A673 (cell line): Measurements from ENCODE around the gene CORO2A. TPM values are rescaled to one million over a fixed set of nuclear protein-coding genes. Genes with fewer than 3 reads are reported as not detected.

Experiments used
- BruUV-seq: library from RNA; stranded (reverse); fragments of 400-500 nt; replicated peaks from 2 replicates; lab custom pipeline; 2021; lab: Mats Ljungman, UMichigan
- CTCF ChIA-PET: fragments of 300-600 bp; sonication (Branson Sonifier 250); formaldehyde crosslinking; loops from one replicate; lab custom pipeline; 2022; ENCODE audit warnings: antibody characterized with exemption; lab: Charles Lee
- POLR2A ChIA-PET: fragments of 300-600 bp; sonication (Branson Sonifier 250); formaldehyde crosslinking; loops from one replicate; lab custom pipeline; 2022; ENCODE audit warnings: antibody characterized with exemption; ENCODE audit not compliant: low non-redundant PET; lab: Charles Lee
- DNase-seq: peaks from one replicate; pipeline ENCODE4 v3.0.0-alpha.2; 2015; ENCODE audit warnings: low spot score
- H3K27ac ChIP-seq: fragments of 200-600 bp; sonication (generic); 2 replicates; pipeline ENCODE4 v1.5.1; 2016; ENCODE audit warnings: mixed run types, low read depth, mild to moderate bottlenecking, mixed read lengths, antibody characterized with exemption, low read length; ENCODE audit not compliant: poor library complexity, severe bottlenecking
- H3K27me3 ChIP-seq: fragments of 200-600 bp; sonication (generic); replicated peaks from 2 replicates; pipeline ENCODE4 v1.6.1; 2017; ENCODE audit warnings: mixed run types, low read depth, mild to moderate bottlenecking, mixed read lengths, antibody characterized with exemption, low read length; ENCODE audit not compliant: insufficient read depth, poor library complexity
- H3K36me3 ChIP-seq: fragments of 200-600 bp; sonication (generic); 2 replicates; pipeline ENCODE4 v1.6.1; 2016; ENCODE audit warnings: mixed run types, mild to moderate bottlenecking, mixed read lengths, antibody characterized with exemption, low read length; ENCODE audit not compliant: insufficient read depth, poor library complexity, severe bottlenecking
- H3K4me1 ChIP-seq: fragments of 200-600 bp; sonication (generic); 2 replicates; pipeline ENCODE4 v1.6.1; 2017; ENCODE audit warnings: mixed run types, mild to moderate bottlenecking, mixed read lengths, antibody characterized with exemption, low read length; ENCODE audit not compliant: insufficient read depth, poor library complexity, severe bottlenecking
- H3K4me3 ChIP-seq: fragments of 200-600 bp; sonication (generic); 2 replicates; pipeline ENCODE4 v1.5.1; 2016; ENCODE audit warnings: low read depth, mixed run types, mild to moderate bottlenecking, mixed read lengths, low read length; ENCODE audit not compliant: poor library complexity, severe bottlenecking
- H3K9me3 ChIP-seq: fragments of 200-600 bp; sonication (generic); 2 replicates; pipeline ENCODE4 v1.6.1; 2016; ENCODE audit warnings: mixed run types, low read depth, mild to moderate bottlenecking, mixed read lengths, antibody characterized with exemption, low read length; ENCODE audit not compliant: poor library complexity, severe bottlenecking
- EZH2 ChIP-seq: fragments of 200-600 bp; sonication (generic); IDR thresholded peaks from 2 replicates; pipeline ENCODE4 v1.6.1; 2017; ENCODE audit warnings: borderline replicate concordance, low read depth, mild to moderate bottlenecking, mixed read lengths, antibody characterized with exemption, low read length; ENCODE audit not compliant: poor library complexity, severe bottlenecking
- intact Hi-C: fragments of 100-400 bp; cut with micrococcal nuclease; formaldehyde crosslinking; loops from one replicate; pipeline ENCODE4 v1.10.0; 2022; ENCODE audit not compliant: unreplicated experiment
- total RNA-seq: library from RNA; stranded (reverse); gene quantifications from 2 replicates; pipeline ENCODE4 v1.2.3, GENCODE V29; 2021
- TF ChIP-seq, protein P1 (sequence below): fragments of 300-800, 200-600 bp; sonication (generic); conservative IDR thresholded peaks from 2 replicates; pipeline ENCODE4 v1.5.1; 2017; ENCODE audit warnings: low read depth, mild to moderate bottlenecking, antibody characterized with exemption, low read length, moderate library complexity, mixed read lengths

Gene CORO2A
- total RNA-seq, 1 experiment from 2014 or later: 0.52 TPM

DNA sequence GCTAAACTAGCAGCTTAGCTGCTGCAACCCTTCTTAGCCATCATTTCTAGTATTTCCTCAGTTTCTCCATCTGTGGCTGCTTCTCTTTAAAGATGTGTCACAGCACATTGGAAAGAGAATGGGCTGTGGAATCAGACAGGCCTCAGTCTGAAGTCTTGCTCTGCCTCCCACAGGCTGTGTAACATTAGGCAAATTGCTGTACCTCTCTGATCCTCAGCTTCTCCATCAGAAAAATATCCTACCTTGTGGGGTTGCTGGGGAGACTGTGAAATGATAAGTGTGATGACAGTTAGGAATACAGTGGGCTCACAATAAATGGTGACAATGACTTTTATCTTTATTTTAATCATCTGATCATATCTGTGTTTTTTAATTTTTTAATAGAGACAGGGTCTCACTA, 55.9 kb downstream of the CORO2A start:
- BruUV-seq: no TSS peak
- ChIA-PET CTCF (no interaction called here), POLR2A (no interaction called here)
- Histone ChIP-seq H3K27me3 (no peaks in the 10 kb centered on the region), H3K9me3 (no peaks in the 10 kb centered on the region), H3K27ac (no peak overlapping the region), H3K36me3 (no peaks in the 10 kb centered on the region), H3K4me1 (no peaks in the 10 kb centered on the region), H3K4me3 (no peak overlapping the region)
- TF ChIP-seq, protein P1, sequence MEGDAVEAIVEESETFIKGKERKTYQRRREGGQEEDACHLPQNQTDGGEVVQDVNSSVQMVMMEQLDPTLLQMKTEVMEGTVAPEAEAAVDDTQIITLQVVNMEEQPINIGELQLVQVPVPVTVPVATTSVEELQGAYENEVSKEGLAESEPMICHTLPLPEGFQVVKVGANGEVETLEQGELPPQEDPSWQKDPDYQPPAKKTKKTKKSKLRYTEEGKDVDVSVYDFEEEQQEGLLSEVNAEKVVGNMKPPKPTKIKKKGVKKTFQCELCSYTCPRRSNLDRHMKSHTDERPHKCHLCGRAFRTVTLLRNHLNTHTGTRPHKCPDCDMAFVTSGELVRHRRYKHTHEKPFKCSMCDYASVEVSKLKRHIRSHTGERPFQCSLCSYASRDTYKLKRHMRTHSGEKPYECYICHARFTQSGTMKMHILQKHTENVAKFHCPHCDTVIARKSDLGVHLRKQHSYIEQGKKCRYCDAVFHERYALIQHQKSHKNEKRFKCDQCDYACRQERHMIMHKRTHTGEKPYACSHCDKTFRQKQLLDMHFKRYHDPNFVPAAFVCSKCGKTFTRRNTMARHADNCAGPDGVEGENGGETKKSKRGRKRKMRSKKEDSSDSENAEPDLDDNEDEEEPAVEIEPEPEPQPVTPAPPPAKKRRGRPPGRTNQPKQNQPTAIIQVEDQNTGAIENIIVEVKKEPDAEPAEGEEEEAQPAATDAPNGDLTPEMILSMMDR: no peak
- no peak for TF ChIP-seq EZH2
- DNase-seq: no peak
- intact Hi-C loops: no loop called here

DNA sequence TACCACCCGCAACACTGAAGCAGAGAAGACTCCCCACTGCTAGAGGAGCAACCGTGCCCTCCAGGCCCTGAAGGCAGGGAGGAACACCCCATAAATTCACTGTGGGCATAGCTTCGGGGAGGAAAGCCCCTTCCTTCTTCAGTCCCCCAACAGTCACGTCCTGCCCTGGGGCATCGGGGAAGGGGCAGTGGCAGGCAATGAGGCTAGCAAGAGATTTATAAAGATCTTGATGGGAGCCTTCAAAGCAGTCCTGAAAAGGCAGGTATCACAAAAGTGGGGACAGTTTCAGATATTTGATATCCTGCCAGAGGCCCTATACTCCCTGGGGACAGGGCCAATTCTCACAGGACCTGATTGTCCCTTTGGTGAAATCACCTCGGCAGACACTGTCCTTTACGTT, 56.5 kb downstream of the CORO2A start:
- DNase-seq: no peak
- no peak overlapping the region for H3K4me3 ChIP-seq
- TF ChIP-seq, protein P1: no peak
- no peak for TF ChIP-seq EZH2
- H3K4me1 ChIP-seq: no peaks in the 10 kb centered on the region
- BruUV-seq: no TSS peak
- H3K36me3 ChIP-seq: no peaks in the 10 kb centered on the region
- H3K9me3 ChIP-seq: no peaks in the 10 kb centered on the region
- POLR2A ChIA-PET: no interaction called here
- intact Hi-C loops: no loop called here
- no peak overlapping the region for H3K27ac ChIP-seq
- CTCF ChIA-PET: no interaction called here
- H3K27me3 ChIP-seq: no peaks in the 10 kb centered on the region

DNA sequence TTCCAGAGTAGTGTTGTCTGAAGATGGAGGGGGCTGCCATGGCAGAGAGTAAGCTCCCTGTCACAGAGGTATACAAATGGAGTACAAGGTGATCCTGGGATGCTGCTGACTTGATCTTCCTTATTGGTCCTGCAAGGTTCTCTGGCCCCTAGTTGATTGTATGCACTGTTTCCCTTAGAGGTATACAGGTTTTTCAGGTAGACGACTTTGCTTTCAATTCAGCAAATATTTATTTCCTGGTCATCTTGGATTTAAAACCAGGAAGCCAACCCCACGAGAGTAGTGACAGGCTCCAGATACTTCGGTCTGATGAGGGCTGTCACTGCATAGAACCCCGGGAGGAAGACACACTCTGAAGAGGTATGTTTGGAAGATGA, 56.9 kb downstream of the CORO2A start:
- Histone ChIP-seq H3K4me3 (no peak overlapping the region), H3K27ac (no peak overlapping the region), H3K4me1 (no peaks in the 10 kb centered on the region), H3K27me3 (no peaks in the 10 kb centered on the region), H3K36me3 (no peaks in the 10 kb centered on the region), H3K9me3 (no peaks in the 10 kb centered on the region)
- CTCF ChIA-PET: no interaction called here
- TF ChIP-seq, protein P1: no peak
- TF ChIP-seq EZH2: no peak
- intact Hi-C loops: no loop called here
- POLR2A ChIA-PET: no interaction called here
- BruUV-seq: no TSS peak
- no peak for DNase-seq
